Measurements from ENCODE around the gene PLOD1. TPM values are rescaled to one million over a fixed set of nuclear protein-coding genes. Genes with fewer than 3 reads are reported as not detected.

The PLOD1 gene
- total RNA-seq, 1 donor from 2014 or later, result 76.8 TPM

DNA sequence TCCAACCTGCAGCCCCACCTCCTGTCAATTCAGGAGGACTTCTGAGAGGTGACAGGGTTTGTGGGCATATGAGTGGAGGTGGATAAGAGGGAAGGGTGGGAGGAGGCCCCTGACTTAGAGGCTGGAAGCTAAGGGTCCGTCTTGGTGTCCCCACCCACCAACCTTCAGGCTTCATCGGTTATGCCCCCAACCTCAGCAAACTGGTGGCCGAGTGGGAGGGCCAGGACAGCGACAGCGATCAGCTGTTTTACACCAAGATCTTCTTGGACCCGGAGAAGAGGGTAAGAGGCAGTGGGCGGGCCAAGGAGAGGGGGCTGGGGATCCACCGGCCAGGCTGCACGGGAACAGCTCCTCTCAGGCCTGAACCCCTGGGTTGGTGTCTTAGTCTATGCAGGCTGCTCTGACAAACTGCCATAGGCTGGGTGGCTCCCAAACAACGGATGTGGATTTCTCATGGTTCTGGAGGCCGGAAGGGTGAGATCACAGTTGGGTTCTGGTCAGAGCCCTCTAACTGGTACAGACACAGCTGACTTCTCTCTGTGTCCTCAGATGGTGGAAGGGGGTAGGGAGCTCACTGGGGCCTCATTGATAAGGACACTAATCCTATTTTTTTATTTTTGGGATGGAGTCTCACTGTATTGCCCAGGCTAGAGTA is 18.1 kb downstream of the PLOD1 start:
- intact Hi-C loops (cut with DNase I), result no loop called here
- peaks cover 24% of the 10 kb centered on the region for H3K36me3 ChIP-seq
- TF ChIP-seq, protein P1, sequence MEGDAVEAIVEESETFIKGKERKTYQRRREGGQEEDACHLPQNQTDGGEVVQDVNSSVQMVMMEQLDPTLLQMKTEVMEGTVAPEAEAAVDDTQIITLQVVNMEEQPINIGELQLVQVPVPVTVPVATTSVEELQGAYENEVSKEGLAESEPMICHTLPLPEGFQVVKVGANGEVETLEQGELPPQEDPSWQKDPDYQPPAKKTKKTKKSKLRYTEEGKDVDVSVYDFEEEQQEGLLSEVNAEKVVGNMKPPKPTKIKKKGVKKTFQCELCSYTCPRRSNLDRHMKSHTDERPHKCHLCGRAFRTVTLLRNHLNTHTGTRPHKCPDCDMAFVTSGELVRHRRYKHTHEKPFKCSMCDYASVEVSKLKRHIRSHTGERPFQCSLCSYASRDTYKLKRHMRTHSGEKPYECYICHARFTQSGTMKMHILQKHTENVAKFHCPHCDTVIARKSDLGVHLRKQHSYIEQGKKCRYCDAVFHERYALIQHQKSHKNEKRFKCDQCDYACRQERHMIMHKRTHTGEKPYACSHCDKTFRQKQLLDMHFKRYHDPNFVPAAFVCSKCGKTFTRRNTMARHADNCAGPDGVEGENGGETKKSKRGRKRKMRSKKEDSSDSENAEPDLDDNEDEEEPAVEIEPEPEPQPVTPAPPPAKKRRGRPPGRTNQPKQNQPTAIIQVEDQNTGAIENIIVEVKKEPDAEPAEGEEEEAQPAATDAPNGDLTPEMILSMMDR (IDR thresholded peaks at IDR 0.05), result no peak
- DNase-seq, result no peak
- H3K9me3 ChIP-seq, result no peaks in the 10 kb centered on the region
- no peaks in the 10 kb centered on the region for H3K4me1 ChIP-seq
- no peak overlapping the region for H3K4me3 ChIP-seq
- H3K27me3 ChIP-seq, result no peaks in the 10 kb centered on the region
- ATAC-seq, result peak; percentile 25
- H3K27ac ChIP-seq, result no peak overlapping the region

DNA sequence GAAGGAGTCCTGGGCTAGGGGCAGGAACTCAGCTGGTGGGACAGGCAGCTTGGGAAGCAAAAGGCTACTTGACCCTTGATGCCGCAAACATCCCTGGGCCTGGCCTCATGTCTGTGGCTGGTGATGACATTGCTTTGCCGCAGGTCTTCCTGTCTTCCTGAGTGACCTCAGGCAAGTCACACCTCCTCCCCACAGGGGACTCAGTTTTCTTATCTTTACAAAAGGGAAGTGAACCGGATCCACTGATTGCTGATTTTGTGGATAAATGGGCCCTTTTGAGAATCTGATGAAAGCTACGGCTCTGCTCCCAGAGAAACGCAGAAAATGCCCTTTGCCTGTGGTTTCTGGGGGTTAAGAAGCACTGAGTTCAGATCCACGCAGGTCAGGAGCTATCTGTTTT is 20.7 kb downstream of the PLOD1 start:
- Histone ChIP-seq H3K9me3 (no peaks in the 10 kb centered on the region), H3K4me1 (no peaks in the 10 kb centered on the region), H3K27me3 (no peaks in the 10 kb centered on the region), H3K27ac (no peak overlapping the region), H3K4me3 (no peak overlapping the region), H3K36me3 (peaks cover 38% of the 10 kb centered on the region)
- intact Hi-C loops (cut with DNase I), result no loop called here
- ATAC-seq (no peak), DNase-seq (no peak)
- TF ChIP-seq, protein P1 (IDR thresholded peaks at IDR 0.05), result no peak

DNA sequence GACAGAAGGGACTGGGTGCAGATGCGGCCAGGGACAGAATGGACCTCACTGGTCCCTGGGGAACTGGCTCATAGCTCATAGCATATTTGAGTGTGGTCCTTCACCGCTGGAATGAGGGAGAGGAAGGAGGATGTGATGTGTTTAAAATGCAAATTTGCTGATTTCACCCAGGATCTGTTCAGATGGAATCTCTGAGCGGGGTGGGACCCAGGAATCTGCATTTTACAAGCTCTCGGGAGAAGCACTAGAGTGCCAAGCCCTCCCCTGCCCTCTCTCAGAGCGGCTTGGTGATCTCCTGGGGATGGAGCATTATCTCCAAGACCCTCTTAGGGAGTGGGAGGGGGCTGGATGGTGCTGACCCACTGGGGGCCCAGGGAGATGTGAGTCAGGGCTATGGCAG is 22.9 kb downstream of the PLOD1 start:
- H3K36me3 ChIP-seq, result peaks cover 53% of the 10 kb centered on the region
- TF ChIP-seq, protein P1 (IDR thresholded peaks at IDR 0.05), result no peak
- no peak for ATAC-seq
- intact Hi-C loops (cut with DNase I), result no loop called here
- H3K4me3 ChIP-seq, result no peak overlapping the region
- no peak for DNase-seq
- no peaks in the 10 kb centered on the region for H3K9me3 ChIP-seq
- no peak overlapping the region for H3K27ac ChIP-seq
- peaks cover 9% of the 10 kb centered on the region for H3K4me1 ChIP-seq
- no peaks in the 10 kb centered on the region for H3K27me3 ChIP-seq

DNA sequence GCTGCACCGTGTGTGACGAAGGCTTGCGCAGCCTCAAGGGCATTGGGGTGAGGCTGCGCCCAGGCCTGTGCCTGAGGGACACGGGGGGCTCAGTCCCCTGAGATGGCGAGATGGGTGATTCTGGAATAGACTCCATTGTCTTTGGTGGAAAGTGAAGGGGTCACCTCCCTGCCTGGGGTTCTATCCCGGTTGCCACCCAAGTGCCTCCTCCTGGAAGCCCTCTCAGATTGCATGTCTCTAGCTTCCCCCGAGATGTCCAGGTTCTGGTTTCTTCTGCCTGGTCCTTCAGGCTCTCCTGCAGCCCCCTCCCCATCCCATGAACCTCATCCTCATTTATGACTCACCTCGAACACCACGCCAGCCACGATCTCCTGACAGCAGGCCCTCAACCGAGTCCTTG is 23.4 kb downstream of the PLOD1 start:
- no peak for ATAC-seq
- Histone ChIP-seq H3K9me3 (no peaks in the 10 kb centered on the region), H3K27me3 (no peaks in the 10 kb centered on the region), H3K27ac (no peak overlapping the region), H3K36me3 (peaks cover 54% of the 10 kb centered on the region), H3K4me1 (peaks cover 9% of the 10 kb centered on the region), H3K4me3 (no peak overlapping the region)
- DNase-seq, result no peak
- TF ChIP-seq, protein P1 (IDR thresholded peaks at IDR 0.05), result no peak
- intact Hi-C loops (cut with DNase I), result no loop called here

DNA sequence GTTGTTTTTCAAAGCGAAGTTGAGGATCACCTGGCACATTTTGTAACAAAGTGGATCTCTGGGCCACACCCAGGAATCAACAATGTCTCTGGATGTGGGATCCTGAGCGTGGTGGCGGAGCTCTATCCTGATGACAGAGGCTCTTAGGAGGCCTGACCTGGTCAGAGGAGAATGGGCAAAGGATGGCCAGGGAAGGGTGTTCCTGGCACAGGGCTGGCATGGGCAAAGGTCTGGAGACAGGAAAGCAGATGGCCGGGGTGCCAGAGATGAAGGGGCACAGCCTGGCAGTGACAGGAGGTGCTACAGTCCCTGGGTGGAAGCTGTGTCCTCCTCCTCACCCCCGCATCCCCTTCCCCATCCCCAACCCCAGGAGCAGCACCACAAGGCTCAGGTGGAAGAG is 25.8 kb downstream of the PLOD1 start:
- H3K4me1 ChIP-seq, result peaks cover 9% of the 10 kb centered on the region
- no peaks in the 10 kb centered on the region for H3K9me3 ChIP-seq
- no peak for ATAC-seq
- H3K4me3 ChIP-seq, result no peak overlapping the region
- H3K36me3 ChIP-seq, result peaks cover 77% of the 10 kb centered on the region
- TF ChIP-seq, protein P1 (IDR thresholded peaks at IDR 0.05), result no peak
- intact Hi-C loops (cut with DNase I), result no loop called here
- no peak for DNase-seq
- H3K27ac ChIP-seq, result no peak overlapping the region
- H3K27me3 ChIP-seq, result no peaks in the 10 kb centered on the region

GRCh38 chr1:11960715-11961114 is 26.2 kb downstream of the PLOD1 start:
- Histone ChIP-seq H3K4me1 (peaks cover 9% of the 10 kb centered on the region), H3K27me3 (no peaks in the 10 kb centered on the region), H3K36me3 (peaks cover 82% of the 10 kb centered on the region), H3K27ac (peak overlapping the region; percentile 55), H3K4me3 (no peak overlapping the region), H3K9me3 (no peaks in the 10 kb centered on the region)
- ATAC-seq (peak; percentile 86), DNase-seq (peak; percentile 71)
- intact Hi-C loops (cut with DNase I), result no loop called here
- TF ChIP-seq, protein P1 (IDR thresholded peaks at IDR 0.05), result no peak

Measured in upper lobe of right lung (tissue), 1 donor.